ENCODE measurements around the gene SNRPB2.

Gene SNRPB2

DNA sequence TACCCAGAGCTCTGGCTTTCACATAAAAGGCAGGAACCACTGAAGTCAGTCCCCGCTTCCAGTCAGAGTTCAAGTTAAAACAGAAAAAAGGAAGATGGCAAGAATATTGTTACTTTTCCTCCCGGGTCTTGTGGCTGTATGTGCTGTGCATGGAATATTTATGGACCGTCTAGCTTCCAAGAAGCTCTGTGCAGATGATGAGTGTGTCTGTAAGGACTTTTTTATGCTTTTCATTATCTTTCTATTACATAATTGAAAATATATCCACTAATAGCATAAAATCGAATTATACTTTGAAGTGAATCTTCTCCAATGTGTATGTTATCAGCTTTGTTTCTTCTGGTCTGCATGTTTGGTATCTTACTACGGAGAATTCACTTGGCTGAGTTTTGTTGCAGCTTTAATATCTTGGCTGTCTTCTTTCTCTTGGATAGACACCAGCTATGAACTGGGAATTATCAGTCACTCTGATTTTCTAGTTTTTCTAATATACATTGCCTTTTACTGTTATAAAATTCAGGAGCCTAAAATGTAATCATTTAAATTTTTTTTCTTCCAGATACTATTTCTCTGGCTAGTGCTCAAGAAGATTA, 18.6 kb downstream of the SNRPB2 start, which contains the start of gene OTOR:
Gene OTOR (plus strand): TSS at position 51 of the 593 bp plus-strand sequence. CDS start 44 bp downstream, at position 95.
- TF ChIP-seq, protein P1, sequence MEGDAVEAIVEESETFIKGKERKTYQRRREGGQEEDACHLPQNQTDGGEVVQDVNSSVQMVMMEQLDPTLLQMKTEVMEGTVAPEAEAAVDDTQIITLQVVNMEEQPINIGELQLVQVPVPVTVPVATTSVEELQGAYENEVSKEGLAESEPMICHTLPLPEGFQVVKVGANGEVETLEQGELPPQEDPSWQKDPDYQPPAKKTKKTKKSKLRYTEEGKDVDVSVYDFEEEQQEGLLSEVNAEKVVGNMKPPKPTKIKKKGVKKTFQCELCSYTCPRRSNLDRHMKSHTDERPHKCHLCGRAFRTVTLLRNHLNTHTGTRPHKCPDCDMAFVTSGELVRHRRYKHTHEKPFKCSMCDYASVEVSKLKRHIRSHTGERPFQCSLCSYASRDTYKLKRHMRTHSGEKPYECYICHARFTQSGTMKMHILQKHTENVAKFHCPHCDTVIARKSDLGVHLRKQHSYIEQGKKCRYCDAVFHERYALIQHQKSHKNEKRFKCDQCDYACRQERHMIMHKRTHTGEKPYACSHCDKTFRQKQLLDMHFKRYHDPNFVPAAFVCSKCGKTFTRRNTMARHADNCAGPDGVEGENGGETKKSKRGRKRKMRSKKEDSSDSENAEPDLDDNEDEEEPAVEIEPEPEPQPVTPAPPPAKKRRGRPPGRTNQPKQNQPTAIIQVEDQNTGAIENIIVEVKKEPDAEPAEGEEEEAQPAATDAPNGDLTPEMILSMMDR (IDR thresholded peaks at IDR 0.05; ENCODE audit: extremely low read depth, missing control alignments): no peak
- DNase-seq (ENCODE audit: low spot score): no peak

DNA sequence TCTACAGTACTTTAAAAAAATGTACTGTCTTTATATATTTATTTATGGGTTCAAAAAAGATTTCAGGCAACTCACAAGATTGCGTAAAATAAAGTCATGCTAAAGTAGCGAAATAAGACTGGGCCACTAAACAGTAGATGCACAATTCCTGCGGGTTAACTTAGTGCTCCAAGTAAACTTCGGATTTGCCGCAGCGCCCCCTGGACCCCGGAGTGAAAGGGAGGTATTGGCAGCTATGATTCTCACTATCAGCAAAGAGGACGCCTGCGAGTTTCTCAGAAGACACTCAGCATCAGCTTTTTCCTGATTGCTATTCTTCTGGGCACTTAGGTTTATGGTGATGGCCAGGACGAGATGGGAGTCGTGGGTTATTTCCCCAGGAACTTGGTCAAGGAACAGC, 19.7 kb downstream of the SNRPB2 start:
- no peak for DNase-seq (ENCODE audit: low spot score)

DNA sequence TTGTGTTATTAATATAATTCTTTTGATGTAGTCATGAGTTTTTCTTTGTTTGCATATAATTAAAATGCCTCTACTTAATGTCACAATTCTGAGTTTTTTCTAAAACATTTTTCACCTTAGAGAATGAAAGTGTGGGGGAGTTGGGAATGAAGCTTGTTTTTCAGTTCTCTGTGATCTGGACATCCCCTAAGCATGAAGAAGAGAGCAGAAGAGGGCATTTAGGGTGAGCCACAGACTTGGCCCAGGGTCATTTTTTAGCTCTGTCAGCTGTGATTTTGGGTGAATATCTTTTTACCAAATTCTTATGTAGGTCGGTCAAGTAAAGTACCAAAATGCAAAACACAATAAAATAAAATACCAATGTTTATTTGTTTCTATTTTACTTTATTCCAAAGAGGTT, 22.3 kb downstream of the SNRPB2 start:
- DNase-seq (ENCODE audit: low spot score): peak; percentile 14
- TF ChIP-seq, protein P1 (IDR thresholded peaks at IDR 0.05; ENCODE audit: extremely low read depth, missing control alignments): no peak

More for the DNA sequence above, 19.7 kb downstream of the SNRPB2 start:
- TF ChIP-seq, protein P1 (IDR thresholded peaks at IDR 0.05; ENCODE audit: extremely low read depth, missing control alignments): no peak

DNA sequence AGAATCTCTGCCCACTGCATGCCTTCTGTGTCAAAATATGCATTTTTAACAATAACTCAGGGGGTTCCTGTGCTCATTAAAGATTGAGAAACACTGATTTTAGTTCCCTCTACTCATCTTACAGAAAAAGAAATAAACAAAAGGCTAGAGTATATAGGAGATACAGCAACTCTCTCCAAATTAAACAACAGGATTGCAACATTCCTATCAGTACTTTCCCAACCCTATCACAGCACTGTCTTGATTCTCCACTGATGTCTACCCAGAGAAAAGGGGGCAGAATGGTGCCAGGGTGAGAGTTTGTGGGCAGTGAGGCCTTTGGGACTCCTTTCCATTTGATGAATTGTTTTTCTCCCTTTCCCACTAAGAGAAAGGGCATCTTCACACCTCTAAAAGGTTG, 23.1 kb downstream of the SNRPB2 start:
- TF ChIP-seq, protein P1 (IDR thresholded peaks at IDR 0.05; ENCODE audit: extremely low read depth, missing control alignments): no peak
- DNase-seq (ENCODE audit: low spot score): no peak

DNA sequence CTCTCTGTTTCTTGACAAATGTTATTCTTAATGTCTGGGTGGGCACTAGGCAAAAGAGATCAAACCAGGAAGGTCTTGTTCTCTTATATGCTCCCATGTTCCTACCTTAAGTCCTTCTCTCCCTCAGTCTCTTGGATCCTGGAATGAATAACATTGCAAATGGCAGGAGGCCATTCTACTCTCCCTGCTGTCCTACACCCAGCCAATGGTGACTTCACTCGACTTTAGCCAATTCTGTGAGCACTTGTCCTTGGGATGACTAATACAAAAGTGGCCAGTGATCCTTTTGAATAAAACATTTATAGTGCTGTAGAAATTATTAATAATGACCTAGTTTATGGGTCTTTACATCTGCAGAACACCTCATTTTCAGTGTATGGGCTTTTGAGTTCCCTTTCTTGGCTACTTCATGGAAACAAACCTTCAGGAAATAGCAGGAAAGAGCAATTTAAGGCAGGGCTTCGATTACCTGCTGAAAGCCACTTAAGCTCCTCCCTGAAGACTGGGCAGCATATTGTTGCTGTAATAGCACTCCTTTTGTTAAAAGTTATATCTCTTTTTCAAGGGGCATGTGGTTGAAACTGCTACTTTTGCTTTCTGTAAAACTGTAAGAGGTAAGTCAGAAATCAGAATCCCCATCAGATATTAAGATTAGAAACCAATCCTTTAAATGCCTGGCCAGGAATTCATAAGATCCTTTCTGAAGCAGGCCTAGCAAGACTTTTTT, 28.8 kb downstream of the SNRPB2 start:
- TF ChIP-seq, protein P1 (IDR thresholded peaks at IDR 0.05; ENCODE audit: extremely low read depth, missing control alignments): no peak
- DNase-seq (ENCODE audit: low spot score): no peak

DNA sequence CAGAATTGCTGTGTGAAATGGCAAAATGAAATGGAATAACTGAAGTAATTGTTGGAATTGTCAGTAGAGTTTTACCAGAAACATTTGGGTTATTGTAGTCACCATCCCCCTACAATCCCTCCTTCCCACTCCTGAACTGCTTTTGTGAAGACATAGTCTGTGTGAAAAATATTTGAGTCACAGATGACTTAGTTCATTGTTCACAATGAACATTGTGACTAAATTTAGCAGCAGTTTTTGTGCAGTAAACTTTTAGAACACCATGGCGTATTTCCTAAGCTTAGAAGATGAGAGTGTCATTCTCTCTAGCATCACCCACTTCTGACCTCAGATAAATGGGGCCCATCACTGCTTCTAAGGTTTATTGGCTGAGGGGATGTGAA, 29.3 kb downstream of the SNRPB2 start:
- TF ChIP-seq, protein P1 (IDR thresholded peaks at IDR 0.05; ENCODE audit: extremely low read depth, missing control alignments): no peak

More for the DNA sequence above, 29.3 kb downstream of the SNRPB2 start:
- no peak for DNase-seq (ENCODE audit: low spot score)
